GM21529 (cell line): ENCODE results near the gene SPRED2.

Experiments used
- ATAC-seq: cut with Tn5 transposase; IDR thresholded peaks from one replicate; pipeline ENCODE4 v1.9.1; 2021; ENCODE audit not compliant: unreplicated experiment

Gene SPRED2

GRCh38 chr2:65388596-65389390 is 43.6 kb downstream of the SPRED2 start:
- ATAC-seq = no peak

GRCh38 chr2:65388051-65388531 is 44.3 kb downstream of the SPRED2 start:
- peak; percentile 38 for ATAC-seq

- ATAC-seq = no peak
Observed at GRCh38 chr2:65386989-65387388, 45.4 kb downstream of the SPRED2 start.

- ATAC-seq = no peak
Observed at GRCh38 chr2:65386344-65386743, 46.1 kb downstream of the SPRED2 start.

GRCh38 chr2:65383541-65384488 is 48.6 kb downstream of the SPRED2 start:
- ATAC-seq = no peak

GRCh38 chr2:65382776-65383357 is 49.5 kb downstream of the SPRED2 start:
- peak; percentile 73 for ATAC-seq

GRCh38 chr2:65382323-65382722 is 50.1 kb downstream of the SPRED2 start:
- no peak for ATAC-seq

GRCh38 chr2:65381607-65382051 is 50.8 kb downstream of the SPRED2 start:
- no peak for ATAC-seq

GRCh38 chr2:65380255-65380654 is 52.1 kb downstream of the SPRED2 start:
- ATAC-seq = no peak

GRCh38 chr2:65379721-65380171 is 52.7 kb downstream of the SPRED2 start:
- ATAC-seq = no peak

GRCh38 chr2:65379223-65379622 is 53.2 kb downstream of the SPRED2 start:
- ATAC-seq = no peak

GRCh38 chr2:65378290-65378689 is 54.1 kb downstream of the SPRED2 start:
- no peak for ATAC-seq

GRCh38 chr2:65377556-65378192 is 54.7 kb downstream of the SPRED2 start:
- ATAC-seq = peak; percentile 40

- no peak for ATAC-seq
Observed at GRCh38 chr2:65375723-65376122, 56.7 kb downstream of the SPRED2 start.

- ATAC-seq = no peak
Observed at GRCh38 chr2:65374999-65375398, 57.4 kb downstream of the SPRED2 start.

- ATAC-seq = no peak
Observed at GRCh38 chr2:65374575-65374974, 57.8 kb downstream of the SPRED2 start.

GRCh38 chr2:65373365-65373918 is 59.0 kb downstream of the SPRED2 start:
- no peak for ATAC-seq

GRCh38 chr2:65372619-65373018 is 59.8 kb downstream of the SPRED2 start:
- no peak for ATAC-seq

- no peak for ATAC-seq
Observed at GRCh38 chr2:65371074-65371434, 61.3 kb downstream of the SPRED2 start.

- peak; percentile 65 for ATAC-seq
Observed at GRCh38 chr2:65370387-65371073, 61.9 kb downstream of the SPRED2 start.
